MM.1S (cell line): ENCODE data around the gene HCLS1.

ENCODE experiments used
- DNase-seq: peaks from one replicate; pipeline ENCODE4 v3.0.0-alpha.2; 2015
- H2AFZ ChIP-seq: fragments of 300-600 bp; sonication (generic); 2 replicates; pipeline ENCODE4 v1.6.0; 2016; ENCODE audit warnings: antibody characterized with exemption, low read length
- H3F3A ChIP-seq: fragments of 300-600 bp; sonication (generic); 2 replicates; pipeline ENCODE4 v1.6.1; 2016; ENCODE audit warnings: mild to moderate bottlenecking, antibody characterized with exemption, low read length, moderate library complexity, mixed read lengths; ENCODE audit not compliant: insufficient read depth
- H3K27ac ChIP-seq: fragments of 300-600 bp; sonication (generic); 2 replicates; pipeline ENCODE4 v1.5.1; 2016; ENCODE audit warnings: mild to moderate bottlenecking, low read length
- H3K27me3 ChIP-seq: fragments of 300-600 bp; sonication (generic); replicated peaks from 2 replicates; pipeline ENCODE4 v1.6.0; 2016; ENCODE audit warnings: low read length; ENCODE audit not compliant: insufficient read depth
- H3K36me3 ChIP-seq: fragments of 300-600 bp; sonication (generic); replicated peaks from 2 replicates; pipeline ENCODE4 v1.6.1; 2016; ENCODE audit warnings: mild to moderate bottlenecking, low read length, mixed read lengths; ENCODE audit not compliant: insufficient read depth
- H3K4me1 ChIP-seq: fragments of 300-600 bp; sonication (generic); 2 replicates; pipeline ENCODE4 v1.6.1; 2016; ENCODE audit warnings: low read length, mixed read lengths
- H3K4me2 ChIP-seq: fragments of 300-600 bp; sonication (generic); 2 replicates; pipeline ENCODE4 v1.6.0; 2016; ENCODE audit warnings: low read depth, low read length
- H3K4me3 ChIP-seq: fragments of 300-600 bp; sonication (generic); 2 replicates; pipeline ENCODE4 v1.5.1; 2016; ENCODE audit warnings: low read length, mixed read lengths
- H3K79me2 ChIP-seq: fragments of 300-600 bp; sonication (generic); 2 replicates; pipeline ENCODE4 v1.6.1; 2016; ENCODE audit warnings: mixed run types, low read length, mixed read lengths
- H3K9ac ChIP-seq: fragments of 300-600 bp; sonication (generic); 2 replicates; pipeline ENCODE4 v1.6.1; 2016; ENCODE audit warnings: low read length, mixed read lengths
- H3K9me2 ChIP-seq: fragments of 300-600 bp; sonication (generic); replicated peaks from 2 replicates; pipeline ENCODE4 v1.6.1; 2016; ENCODE audit warnings: mild to moderate bottlenecking, low read length, mixed read lengths; ENCODE audit not compliant: insufficient read depth
- H3K9me3 ChIP-seq: fragments of 300-600 bp; sonication (generic); replicated peaks from 2 replicates; pipeline ENCODE4 v1.6.1; 2016; ENCODE audit warnings: mild to moderate bottlenecking, low read length, mixed read lengths; ENCODE audit not compliant: insufficient read depth
- H4K20me1 ChIP-seq: fragments of 300-600 bp; sonication (generic); 2 replicates; pipeline ENCODE4 v1.6.1; 2016; ENCODE audit warnings: mild to moderate bottlenecking, low read length, moderate library complexity, mixed read lengths; ENCODE audit not compliant: insufficient read depth
- EZH2 ChIP-seq: fragments of 300-600 bp; sonication (generic); optimal IDR thresholded peaks from 2 replicates; pipeline ENCODE3; 2017; ENCODE audit warnings: low read depth, mild to moderate bottlenecking, antibody characterized with exemption, low read length, mixed read lengths
- EZH2phosphoT487 ChIP-seq: fragments of 300-600 bp; sonication (generic); IDR thresholded peaks from 2 replicates; pipeline ENCODE4 v1.6.1; 2018; ENCODE audit warnings: antibody characterized with exemption, low read length
- TF ChIP-seq, protein P1 (sequence below): fragments of 300-600 bp; sonication (generic); IDR thresholded peaks from 2 replicates; pipeline ENCODE4 v1.5.1; 2016; ENCODE audit warnings: antibody characterized with exemption, low read length, mixed read lengths

The HCLS1 gene

DNA sequence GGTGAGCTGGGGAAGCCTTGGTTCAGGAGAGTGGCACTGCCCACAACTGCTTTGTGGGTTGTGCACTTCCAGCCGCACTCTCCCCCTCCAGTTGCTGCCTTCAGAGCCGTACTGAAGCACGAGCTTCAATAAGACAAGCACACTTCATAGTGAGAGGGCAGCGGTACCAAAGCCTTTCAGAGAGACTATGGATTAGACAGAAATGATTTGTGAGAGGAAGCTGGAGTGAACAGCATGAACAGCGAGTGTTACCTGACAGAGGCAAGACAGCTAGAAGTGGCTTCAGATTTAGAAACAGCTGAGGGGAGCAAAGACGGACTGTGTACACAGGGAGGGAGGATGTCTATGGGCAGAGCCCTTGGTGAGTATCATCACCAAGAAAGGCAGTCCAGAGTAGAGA is 31.1 kb downstream of the HCLS1 start:
- Histone ChIP-seq H3K9me2 (no peaks in the 10 kb centered on the region), H3K4me3 (no peak overlapping the region), H3K27ac (no peak overlapping the region), H3K79me2 (no peaks in the 10 kb centered on the region), H3F3A (0 out of 2 replicates have a peak, but pooled peaks cover 4% of the 10 kb centered on the region), H2AFZ (no peak overlapping the region), H3K27me3 (no peaks in the 10 kb centered on the region), H3K4me1 (no peaks in the 10 kb centered on the region), H4K20me1 (no peaks in the 10 kb centered on the region), H3K4me2 (no peak overlapping the region), H3K36me3 (peaks cover 7% of the 10 kb centered on the region; the same call in 1 of the 2 replicates), H3K9ac (no peak overlapping the region), H3K9me3 (no peaks in the 10 kb centered on the region)
- no peak for TF ChIP-seq EZH2phosphoT487
- TF ChIP-seq EZH2: no peak
- TF ChIP-seq, protein P1, sequence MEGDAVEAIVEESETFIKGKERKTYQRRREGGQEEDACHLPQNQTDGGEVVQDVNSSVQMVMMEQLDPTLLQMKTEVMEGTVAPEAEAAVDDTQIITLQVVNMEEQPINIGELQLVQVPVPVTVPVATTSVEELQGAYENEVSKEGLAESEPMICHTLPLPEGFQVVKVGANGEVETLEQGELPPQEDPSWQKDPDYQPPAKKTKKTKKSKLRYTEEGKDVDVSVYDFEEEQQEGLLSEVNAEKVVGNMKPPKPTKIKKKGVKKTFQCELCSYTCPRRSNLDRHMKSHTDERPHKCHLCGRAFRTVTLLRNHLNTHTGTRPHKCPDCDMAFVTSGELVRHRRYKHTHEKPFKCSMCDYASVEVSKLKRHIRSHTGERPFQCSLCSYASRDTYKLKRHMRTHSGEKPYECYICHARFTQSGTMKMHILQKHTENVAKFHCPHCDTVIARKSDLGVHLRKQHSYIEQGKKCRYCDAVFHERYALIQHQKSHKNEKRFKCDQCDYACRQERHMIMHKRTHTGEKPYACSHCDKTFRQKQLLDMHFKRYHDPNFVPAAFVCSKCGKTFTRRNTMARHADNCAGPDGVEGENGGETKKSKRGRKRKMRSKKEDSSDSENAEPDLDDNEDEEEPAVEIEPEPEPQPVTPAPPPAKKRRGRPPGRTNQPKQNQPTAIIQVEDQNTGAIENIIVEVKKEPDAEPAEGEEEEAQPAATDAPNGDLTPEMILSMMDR: no peak
- no peak for DNase-seq

DNA sequence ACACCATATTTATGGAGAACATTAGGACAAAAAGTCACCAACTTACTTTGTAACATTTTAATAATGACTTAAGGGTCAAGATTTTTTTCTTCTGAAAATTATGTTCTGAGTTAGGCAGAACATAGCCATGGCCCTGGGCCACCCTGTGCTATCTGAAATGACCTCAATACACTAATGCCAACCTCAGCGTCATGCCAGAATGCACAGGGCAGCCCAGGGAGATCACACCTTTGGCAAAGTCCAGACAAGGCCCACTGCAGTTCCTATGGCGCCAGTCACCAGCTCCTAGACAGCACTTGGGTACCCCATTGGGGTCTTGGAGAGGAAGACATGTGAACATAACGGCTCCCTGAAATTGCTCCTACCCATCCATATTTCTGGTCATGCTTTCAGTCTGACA is 33.1 kb downstream of the HCLS1 start:
- H2AFZ ChIP-seq: no peak overlapping the region
- H3K79me2 ChIP-seq: no peaks in the 10 kb centered on the region
- H3F3A ChIP-seq: 0 out of 2 replicates have a peak, but pooled peaks cover 4% of the 10 kb centered on the region
- H3K9ac ChIP-seq: no peak overlapping the region
- no peaks in the 10 kb centered on the region for H3K9me3 ChIP-seq
- no peak overlapping the region for H3K4me2 ChIP-seq
- no peak overlapping the region for H3K4me3 ChIP-seq
- no peak for DNase-seq
- no peaks in the 10 kb centered on the region for H3K27me3 ChIP-seq
- H3K4me1 ChIP-seq: no peaks in the 10 kb centered on the region
- no peaks in the 10 kb centered on the region for H4K20me1 ChIP-seq
- no peaks in the 10 kb centered on the region for H3K9me2 ChIP-seq
- peaks cover 4% of the 10 kb centered on the region; the same call in 1 of the 2 replicates for H3K36me3 ChIP-seq
- TF ChIP-seq EZH2 (no peak), EZH2phosphoT487 (no peak)
- H3K27ac ChIP-seq: no peak overlapping the region

DNA sequence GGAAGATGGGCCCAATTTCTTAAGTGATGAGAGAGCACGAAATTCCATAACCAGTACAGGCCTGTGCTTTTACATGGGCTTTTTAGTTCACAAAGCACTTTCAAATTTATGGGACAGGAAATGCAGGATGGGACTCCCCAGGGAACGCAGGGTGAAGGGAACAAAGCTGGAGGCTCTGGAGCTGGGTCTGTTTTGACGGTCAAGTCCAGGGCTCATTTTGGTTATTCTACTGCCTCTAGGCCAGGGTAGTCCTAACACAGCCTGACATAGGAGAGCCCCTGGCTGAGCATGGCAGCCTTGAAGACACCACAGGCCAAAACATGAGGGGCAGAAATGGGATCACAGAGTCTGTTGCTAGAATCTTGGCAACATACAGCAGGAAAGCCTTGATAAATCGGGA is 33.5 kb downstream of the HCLS1 start:
- Histone ChIP-seq H3K4me2 (no peak overlapping the region), H4K20me1 (no peaks in the 10 kb centered on the region), H3K36me3 (peaks cover 3% of the 10 kb centered on the region; the same call in 1 of the 2 replicates), H3K9ac (no peak overlapping the region), H2AFZ (no peak overlapping the region), H3K4me1 (no peaks in the 10 kb centered on the region), H3K4me3 (no peak overlapping the region), H3F3A (0 out of 2 replicates have a peak, but pooled peaks cover 4% of the 10 kb centered on the region), H3K27me3 (no peaks in the 10 kb centered on the region), H3K27ac (no peak overlapping the region), H3K9me3 (no peaks in the 10 kb centered on the region), H3K9me2 (no peaks in the 10 kb centered on the region), H3K79me2 (no peaks in the 10 kb centered on the region)
- TF ChIP-seq EZH2phosphoT487: no peak
- no peak for TF ChIP-seq EZH2
- TF ChIP-seq, protein P1: no peak
- DNase-seq: no peak

DNA sequence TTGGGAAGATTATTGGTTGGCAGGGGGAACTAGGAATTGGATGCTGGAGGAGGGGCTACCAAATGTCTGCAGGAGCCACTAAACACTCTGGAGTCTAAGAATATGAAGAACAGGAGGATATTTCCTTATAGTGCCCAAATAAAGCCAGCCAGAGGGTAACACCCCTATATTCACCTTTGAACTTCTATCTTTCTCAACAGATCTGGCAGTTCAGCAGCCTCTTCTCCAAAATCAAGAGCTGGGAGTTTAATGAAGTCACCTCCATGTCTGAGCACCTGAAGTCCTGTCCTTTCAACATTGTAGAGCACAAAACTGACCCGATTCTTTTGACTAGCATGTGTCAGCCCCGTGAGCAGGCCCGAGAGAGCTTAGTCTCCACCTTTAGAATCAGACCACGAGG is 34.2 kb downstream of the HCLS1 start:
- TF ChIP-seq EZH2phosphoT487 (no peak), EZH2 (no peak)
- TF ChIP-seq, protein P1: no peak
- no peak overlapping the region for H3K9ac ChIP-seq

More for the DNA sequence above, 34.2 kb downstream of the HCLS1 start:
- no peak overlapping the region for H3K4me3 ChIP-seq
- H2AFZ ChIP-seq: no peak overlapping the region
- H3K9me2 ChIP-seq: no peaks in the 10 kb centered on the region
- H3K36me3 ChIP-seq: no peaks in the 10 kb centered on the region; the same call in 1 of the 2 replicates
- H3K27ac ChIP-seq: no peak overlapping the region
- H3K27me3 ChIP-seq: no peaks in the 10 kb centered on the region
- no peaks in the 10 kb centered on the region for H3K4me1 ChIP-seq
- H3F3A ChIP-seq: 0 out of 2 replicates have a peak, but pooled peaks cover 4% of the 10 kb centered on the region
- H3K79me2 ChIP-seq: no peaks in the 10 kb centered on the region
- H3K9me3 ChIP-seq: no peaks in the 10 kb centered on the region
- DNase-seq: no peak
- H3K4me2 ChIP-seq: no peak overlapping the region
- H4K20me1 ChIP-seq: no peaks in the 10 kb centered on the region
